Inflammatory macrophage treated with lipopolysaccharide for 4 hours (primary cell): ENCODE results near the gene UBE2K.
A peak's percentile ranks its signal among the peaks of the same experiment; 100 is the strongest.
"Not testable (repeated sequence)": the region's sequence is repeated elsewhere in the genome, so short reads cannot be mapped to it uniquely, and the experiment has no call there.

Experiments
- DNase-seq: peaks from one replicate; pipeline ENCODE4 v3.0.0-alpha.2; 2020

The UBE2K gene

DNA sequence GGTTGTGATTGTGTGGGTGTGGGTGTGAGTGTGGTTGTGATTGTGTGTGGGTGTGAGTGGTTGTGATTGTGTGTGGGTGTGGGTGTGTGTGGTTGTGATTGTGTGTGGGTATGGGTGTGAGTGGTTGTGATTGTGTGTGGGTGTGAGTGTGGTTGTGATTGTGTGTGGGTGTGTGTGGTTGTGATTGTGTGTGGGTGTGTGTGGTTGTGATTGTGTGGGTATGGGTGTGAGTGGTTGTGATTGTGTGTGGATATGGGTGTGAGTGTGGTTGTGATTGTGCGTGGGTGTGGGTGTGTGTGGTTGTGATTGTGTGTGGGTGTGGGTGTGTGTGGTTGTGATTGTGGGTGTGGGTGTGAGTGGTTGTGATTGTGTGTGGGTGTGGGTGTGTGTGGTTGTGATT is 115.1 kb downstream of the UBE2K start:
- not testable (repeated sequence) for DNase-seq

DNA sequence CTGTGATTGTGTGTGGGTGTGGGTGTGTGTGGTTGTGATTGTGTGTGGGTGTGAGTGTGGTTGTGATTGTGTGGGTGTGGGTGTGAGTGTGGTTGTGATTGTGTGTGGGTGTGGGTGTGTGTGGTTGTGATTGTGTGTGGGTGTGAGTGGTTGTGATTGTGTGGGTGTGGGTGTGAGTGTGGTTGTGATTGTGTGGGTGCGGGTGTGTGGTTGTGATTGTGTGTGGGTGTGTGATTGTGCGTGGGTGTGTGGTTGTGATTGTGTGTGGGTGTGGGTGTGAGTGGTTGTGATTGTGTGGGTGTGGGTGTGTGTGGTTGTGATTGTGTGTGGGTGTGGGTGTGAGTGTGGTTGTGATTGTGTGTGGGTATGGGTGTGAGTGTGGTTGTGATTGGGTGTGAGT is 115.8 kb downstream of the UBE2K start:
- DNase-seq, result not testable (repeated sequence)

DNA sequence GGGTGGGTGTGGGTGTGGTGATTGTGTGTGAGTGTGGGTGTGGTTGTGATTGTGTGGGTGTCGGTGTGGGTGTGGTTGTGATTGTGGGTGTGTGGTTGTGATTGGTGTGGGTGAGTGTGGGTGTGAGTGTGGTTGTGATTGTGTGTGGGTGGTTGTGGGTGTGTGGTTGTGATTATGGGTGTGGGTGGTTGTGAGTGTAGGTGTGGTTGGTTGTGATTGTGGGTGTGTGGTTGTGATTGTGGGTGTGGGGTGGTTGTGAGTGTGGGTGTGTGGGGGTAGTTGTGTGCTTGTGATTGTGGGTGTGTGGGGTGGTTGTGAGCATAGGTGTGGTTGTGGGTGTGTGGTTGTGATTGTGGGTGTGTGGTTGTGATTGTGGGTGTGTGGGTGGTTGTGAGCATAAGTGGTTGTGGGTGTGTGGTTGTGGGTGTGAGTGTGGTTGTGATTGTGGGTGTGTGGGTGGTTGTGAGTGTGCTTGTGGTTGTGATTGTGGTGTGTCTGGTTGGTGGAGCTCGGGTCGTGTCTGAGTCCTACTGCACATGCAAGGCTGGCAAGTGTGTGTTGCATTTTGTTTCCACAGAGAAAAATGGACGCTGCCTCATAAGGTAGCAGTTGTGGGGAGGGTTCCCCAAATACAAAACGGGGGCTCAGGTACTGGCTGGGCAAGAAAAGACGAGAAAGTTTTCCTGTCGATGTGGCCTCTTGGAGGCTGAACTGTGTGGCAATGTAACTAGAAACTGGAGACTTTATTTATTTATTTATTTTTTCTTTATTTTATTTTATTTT is 116.7 kb downstream of the UBE2K start:
- no peak for DNase-seq

DNA sequence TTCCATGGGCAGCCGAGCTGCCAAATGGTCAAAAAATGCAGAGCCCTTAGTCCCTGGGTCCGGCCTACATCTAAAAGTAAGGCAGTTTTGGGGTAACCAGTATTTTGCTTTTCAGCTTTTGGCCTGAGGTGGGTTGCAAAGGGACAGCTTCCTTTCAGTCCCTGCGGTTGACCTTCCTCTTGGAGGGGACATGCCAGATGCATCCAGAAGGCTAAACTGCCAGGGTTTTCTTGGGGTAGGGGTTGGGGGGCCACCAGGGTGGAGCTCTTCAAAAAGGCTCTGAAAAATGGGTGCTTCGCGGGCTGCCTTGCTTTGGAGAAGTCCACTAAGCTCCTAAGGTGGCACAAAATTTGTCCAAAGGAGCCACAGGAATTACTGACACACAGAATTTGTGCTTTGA is 120.7 kb downstream of the UBE2K start:
- DNase-seq, result no peak

DNA sequence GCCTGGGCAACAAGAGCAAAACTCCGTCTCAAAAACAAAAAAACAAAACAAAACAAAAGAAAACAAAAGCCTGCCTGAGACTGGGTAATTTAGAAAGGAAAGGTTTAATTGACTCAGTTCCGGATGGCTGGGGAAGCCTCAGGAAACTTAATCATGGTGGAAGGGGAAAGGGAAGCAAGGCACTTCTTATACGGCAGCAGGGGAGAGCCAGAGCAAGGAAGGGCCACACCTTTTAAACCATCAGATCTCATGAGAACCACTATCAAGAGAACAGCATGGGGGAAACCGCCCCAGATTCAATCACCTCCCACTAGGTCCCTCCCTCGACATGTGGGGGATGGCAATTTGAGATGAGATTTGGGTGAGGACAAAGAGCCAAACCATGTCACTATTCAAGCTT is 122.2 kb downstream of the UBE2K start:
- DNase-seq, result no peak

DNA sequence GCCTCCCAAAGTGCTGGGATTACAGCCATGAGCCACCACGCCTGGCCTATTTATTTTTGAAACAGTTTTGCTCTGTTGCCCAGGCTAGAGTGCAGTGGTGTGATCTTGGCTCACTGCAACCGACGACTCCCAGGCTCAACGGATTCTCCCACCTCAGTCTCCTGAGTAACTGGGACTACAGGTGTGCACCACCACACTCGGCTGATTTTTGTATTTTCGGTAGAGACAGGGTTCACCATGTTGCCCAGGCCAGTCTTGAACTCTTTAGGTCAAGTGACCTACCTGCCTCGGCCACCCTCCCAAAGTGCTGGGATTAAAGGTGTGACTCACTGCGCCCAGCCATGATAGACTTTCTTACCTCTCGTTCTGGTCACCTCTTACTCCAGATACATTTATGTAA is 124.0 kb downstream of the UBE2K start:
- no peak for DNase-seq

DNA sequence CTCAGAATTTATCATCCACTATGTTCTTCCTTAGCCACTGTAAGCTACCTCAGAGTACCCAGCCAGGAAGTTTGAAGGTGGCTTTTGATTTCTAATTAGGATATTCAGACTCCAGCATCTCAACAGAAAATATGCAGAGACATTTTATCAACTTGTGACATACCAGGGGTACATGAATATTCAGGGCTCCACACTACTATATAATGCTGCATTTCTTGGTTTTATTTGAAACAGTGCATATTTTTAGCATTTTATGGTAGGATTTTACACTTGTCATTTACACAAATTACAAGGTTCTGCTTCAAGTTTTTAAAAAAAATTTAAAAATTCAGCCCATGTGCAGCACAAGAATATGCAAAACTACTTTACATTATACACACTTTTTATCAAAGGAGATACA is 124.7 kb downstream of the UBE2K start:
- no peak for DNase-seq

DNA sequence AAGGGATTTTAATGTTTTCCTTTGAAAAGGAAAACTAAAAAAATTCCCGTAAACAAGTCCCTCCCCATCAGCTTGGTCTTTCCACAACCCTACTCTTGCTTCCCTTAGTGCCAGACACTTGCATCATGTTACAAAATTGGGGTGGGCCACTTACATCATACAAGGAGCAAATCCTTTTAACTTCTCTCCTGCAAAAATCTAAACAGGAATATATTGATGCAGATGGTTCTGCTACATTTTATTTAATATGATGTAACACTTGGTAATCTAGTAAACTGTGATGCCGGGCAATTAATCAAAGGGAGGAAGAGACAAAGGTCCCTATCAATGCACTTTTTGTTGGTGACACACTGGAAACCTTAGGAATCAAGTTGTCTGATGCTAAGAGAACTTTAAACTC is 125.3 kb downstream of the UBE2K start:
- DNase-seq, result peak; percentile 9

DNA sequence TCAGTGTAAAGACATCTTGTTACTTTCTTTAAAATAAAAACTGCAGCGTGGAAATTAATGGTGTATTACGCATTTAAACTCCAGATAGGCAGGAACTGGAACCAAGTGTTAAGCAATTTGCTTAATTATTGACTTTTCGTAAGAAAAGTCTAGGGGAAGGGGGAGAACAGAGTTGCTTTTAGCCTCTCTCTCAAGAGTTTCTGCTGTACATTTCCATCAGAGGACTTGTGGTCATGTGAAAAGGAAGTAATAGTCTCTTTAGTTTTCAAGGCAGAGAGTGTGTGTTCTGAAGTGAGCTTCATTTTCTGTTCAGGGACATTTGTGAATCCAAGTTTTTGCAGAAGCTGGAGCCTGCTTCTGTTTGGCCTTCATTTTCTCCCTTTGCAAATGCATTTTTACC is 127.2 kb downstream of the UBE2K start:
- peak; percentile 65 for DNase-seq

DNA sequence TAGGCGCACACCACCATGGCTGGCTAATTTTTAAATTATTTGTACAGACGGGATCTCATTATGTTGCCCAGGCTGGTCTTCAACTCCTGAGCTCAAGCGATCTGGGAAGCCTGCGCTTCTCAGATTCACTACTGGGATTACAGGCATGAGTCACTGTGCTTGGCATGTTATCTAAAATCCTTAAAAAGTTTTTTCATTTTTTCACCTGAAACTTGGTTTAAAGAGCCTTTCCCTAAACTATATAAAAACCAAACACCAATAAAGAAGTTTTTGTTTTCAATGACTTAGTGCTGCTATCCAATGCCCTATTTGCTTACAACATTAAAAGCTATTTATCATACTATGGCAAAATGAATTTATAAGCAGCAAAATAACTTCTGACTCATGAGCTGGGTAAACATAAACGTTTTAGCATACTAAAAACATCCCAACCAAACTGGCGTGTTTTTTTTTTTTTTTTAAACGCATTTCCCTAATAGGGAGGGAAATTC is 127.8 kb downstream of the UBE2K start:
- DNase-seq, result no peak
